ENCODE results near the gene CEP170B.
A peak's percentile ranks its signal among the peaks of the same experiment; 100 is the strongest.
"Not testable (repeated sequence)": the region's sequence is repeated elsewhere in the genome, so short reads cannot be mapped to it uniquely, and the experiment has no call there.

The CEP170B gene

DNA sequence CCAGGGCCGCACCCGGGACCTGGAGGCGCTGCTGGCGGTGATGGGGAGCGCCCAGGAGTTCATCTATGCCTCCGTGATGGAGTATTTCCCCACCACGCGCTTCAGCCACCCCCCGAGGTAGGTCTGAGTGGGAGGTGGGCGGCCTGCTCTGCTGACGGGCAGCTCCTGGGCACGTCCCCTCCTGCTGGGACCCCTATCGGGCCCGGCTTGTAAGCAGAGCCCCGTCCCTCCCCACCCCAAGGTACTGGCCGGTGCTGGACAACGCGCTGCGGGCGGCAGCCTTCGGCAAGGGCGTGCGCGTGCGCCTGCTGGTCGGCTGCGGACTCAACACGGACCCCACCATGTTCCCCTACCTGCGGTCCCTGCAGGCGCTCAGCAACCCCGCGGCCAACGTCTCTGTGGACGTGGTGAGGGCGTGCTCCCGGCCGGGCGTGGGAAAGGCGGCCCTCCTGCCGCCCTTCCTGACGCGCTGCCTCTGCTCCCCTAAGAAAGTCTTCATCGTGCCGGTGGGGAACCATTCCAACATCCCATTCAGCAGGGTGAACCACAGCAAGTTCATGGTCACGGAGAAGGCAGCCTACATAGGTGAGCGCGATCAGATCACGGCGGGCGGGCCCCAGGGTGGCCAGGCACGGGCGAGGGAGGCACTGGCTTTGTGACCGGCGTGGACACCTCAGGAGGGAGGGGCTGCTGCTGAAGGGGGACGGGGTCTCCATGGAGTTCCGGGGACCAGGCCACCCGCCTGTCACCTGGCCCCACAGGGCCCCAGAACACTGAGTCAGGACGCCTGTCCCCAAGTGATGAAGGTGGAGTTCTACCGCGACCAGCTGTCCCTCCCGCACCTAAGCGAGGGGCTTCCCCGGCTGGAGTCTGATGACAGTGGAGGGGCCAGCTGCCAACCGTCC, 67.0 kb downstream of the CEP170B start:
- DNase-seq (ENCODE audit: low read depth in 2 of 2), result no peak

DNA sequence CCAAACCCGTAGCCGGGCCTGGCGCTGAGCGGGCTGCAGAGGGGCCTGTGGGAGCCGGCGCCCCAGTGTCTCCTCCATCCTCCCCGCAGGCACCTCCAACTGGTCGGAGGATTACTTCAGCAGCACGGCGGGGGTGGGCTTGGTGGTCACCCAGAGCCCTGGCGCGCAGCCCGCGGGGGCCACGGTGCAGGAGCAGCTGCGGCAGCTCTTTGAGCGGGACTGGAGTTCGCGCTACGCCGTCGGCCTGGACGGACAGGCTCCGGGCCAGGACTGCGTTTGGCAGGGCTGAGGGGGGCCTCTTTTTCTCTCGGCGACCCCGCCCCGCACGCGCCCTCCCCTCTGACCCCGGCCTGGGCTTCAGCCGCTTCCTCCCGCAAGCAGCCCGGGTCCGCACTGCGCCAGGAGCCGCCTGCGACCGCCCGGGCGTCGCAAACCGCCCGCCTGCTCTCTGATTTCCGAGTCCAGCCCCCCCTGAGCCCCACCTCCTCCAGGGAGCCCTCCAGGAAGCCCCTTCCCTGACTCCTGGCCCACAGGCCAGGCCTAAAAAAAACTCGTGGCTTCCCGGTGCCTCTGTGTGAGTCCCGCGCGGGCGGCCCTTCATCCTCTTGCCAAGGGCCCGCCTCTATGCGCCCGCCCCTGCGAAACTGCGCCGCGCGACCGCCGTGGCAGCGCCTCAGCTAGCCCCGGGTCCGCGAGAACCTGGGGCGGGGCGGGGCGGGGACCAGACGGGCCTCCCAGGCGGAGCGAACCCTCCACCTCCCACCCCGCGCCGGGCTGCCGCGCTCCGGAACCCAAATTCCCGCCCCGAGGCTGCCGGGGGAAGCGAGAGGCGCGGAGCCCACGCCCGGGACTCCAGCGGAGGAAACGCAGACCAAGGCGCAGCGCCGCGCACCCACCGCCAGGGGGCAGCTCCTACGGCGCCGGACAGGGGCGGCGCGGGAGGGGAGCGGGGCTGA, 67.9 kb downstream of the CEP170B start:
- peak; percentile 52 to 77 for DNase-seq (ENCODE audit: low read depth in 2 of 2)

- no peak for DNase-seq (ENCODE audit: low read depth in 2 of 2)
Measured at GRCh38 chr14:104933746-104934733, 69.0 kb downstream of the CEP170B start.

DNA sequence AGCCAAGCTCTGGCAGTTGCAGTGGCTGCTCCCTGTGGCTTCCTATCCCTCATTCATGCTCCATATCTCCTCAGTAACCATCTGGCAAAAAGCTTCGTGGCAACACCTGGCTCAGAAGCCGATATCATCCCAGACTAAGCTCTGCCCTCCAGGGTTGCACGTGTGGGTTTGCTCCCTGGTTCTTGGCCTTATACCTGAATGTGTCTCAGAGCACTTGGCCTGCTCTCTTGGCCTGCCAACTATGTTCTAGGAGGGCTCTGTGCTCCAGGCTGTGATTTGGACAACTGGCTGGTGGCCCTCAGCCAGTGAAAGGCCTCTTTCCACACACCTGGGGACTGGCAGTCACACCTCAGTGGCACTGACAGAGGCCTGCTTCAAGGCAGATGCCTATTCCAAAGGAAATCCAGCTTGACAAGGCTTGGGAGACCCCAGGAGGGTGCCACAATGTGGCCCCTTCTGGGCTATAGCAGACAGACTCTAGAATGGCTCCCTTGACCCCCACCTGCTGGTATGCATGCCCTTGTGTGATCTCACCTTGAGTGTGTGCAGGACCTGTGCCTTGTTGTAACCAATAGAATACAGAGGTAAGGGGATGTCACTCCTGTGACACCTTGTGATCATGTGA, 70.1 kb downstream of the CEP170B start:
- no peak for DNase-seq (ENCODE audit: low read depth in 2 of 2)

DNA sequence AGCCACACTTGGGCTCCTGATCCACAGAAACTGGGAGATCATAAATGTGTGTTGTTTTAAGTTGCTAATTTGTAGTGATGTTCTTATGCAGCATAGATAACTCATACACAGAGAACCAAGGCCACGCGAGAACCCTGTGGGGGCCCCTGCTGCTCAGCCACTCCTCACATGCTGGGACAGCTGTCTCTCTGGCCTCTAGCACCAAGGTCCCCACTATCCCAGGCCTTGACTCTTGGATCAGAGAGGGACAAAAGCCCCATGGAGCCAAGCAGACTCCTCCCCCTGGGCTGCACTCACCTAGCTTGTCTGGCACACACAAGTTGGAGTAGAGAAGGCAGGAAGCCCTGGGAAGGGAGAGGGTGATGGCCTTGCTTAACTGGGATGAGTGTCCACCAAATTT, 70.9 kb downstream of the CEP170B start:
- no peak for DNase-seq (ENCODE audit: low read depth in 2 of 2)

GRCh38 chr14:104936361-104937155, 71.5 kb downstream of the CEP170B start:
- DNase-seq (ENCODE audit: low read depth in 2 of 2), result no peak

DNA sequence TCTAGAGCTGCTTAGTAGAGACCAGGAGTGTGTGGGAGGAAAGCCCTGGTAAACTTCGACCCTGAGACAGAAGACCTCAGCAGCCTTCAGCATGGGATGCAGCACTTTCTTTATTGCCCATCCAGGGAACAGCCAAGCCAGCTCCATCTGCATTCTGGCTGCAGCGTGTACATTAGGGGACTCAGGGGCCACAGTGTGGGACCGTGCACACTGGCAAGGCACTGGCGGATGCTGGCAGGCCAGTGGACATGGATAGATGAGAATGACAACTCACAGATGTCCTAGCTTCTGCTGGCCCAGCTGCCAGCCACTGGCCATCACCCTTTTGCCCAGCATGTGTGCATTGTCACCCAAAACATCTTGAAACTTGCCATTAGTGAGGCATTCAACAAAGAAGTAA, 72.1 kb downstream of the CEP170B start:
- DNase-seq (ENCODE audit: low read depth in 2 of 2), result no peak

- no peak for DNase-seq (ENCODE audit: low read depth in 2 of 2)
Measured at GRCh38 chr14:104937694-104938365, 72.8 kb downstream of the CEP170B start.

GRCh38 chr14:104938436-104938835, 73.4 kb downstream of the CEP170B start:
- DNase-seq (ENCODE audit: low read depth in 2 of 2), result no peak

DNA sequence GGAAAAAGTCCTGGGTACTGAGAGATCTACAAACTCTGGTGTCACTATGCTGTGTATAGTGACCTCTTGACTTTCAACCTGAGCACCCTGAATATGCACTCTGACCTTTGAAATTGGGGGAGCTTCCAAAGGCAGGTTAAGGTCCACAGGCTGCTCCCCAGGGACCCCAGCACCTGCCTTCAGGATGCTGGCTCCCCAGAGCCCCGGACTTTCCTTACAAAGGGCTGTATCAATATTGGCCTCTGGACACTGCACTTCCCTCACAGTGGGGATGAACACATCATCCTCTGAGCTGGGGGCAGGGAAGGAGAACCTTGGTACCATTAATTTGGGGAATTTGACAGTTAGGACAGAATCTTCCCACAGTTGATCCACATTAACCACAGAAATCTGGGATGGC, 73.9 kb downstream of the CEP170B start:
- DNase-seq (ENCODE audit: low read depth in 2 of 2), result no peak

- DNase-seq (ENCODE audit: low read depth in 2 of 2), result no peak
Measured at GRCh38 chr14:104939666-104940410, 74.8 kb downstream of the CEP170B start.

DNA sequence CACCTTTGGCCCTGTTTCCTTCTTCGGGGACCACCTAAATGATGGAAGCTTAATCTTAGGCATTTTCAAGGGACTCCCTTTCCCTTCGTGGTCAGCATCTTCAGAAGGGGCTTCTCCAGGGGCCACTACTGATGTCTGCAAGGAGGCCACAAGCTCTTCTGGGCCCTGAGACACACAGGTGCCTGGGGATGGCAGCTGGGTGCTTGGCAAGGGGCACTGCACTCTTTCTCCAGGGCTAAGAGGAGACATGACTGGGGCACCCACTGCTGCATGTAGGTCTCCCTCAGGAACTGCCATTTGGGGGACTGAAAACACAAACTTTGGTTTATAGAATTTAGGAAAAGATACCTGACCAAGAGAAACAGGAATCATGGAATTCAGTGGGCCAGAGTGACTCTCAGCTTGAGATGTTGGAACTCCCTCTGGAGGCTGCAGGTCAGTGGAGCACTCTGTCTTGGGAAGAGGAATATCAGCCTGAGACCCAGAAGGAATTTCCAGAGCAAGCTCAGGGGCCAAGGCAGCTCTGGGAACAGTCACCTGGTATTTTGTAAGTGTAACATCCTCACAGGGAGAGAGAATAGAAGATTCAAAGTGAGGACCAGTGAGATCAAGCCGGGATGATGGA, 75.6 kb downstream of the CEP170B start:
- no peak for DNase-seq (ENCODE audit: low read depth in 2 of 2)

DNA sequence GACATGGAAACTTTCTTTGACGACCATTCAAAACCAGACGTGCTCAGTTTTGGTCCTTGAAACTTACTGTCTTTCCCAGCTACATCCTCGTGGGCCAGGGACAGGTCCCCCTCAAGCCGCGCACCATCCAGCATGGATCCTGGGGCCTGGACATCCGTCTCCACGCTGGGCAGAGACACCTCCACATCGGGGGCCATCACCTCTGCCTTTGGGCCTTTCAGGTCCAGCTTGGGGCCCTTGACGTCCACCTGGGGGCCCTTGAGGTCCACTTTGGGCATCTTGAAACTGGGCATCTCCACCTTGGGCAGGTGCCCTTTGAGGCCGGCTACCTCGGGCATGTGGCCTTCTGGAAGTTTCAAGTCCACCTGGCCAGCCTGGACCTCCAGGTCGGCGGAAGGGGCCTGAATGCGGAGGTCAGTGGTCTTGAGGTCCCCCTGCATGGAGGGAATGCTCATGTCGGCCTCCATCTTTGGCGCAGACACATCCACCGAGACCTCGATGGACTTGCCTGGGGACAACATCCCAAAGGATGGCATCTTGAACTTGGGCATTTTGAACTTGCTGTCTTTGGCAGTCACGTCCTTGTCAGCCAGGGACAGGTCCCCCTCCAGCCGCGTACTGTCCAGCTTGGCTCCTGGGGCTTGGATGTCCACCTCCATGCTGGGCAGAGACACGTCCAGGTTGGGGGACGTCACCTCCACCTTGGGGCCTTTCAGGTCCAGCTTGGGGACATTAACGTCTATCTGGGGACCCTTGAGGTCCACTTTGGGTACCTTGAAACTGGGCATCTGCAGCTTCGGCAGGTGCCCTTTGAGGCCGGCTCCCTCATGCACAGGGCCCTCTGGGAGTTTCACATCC, 76.7 kb downstream of the CEP170B start:
- no peak for DNase-seq (ENCODE audit: low read depth in 2 of 2)

DNA sequence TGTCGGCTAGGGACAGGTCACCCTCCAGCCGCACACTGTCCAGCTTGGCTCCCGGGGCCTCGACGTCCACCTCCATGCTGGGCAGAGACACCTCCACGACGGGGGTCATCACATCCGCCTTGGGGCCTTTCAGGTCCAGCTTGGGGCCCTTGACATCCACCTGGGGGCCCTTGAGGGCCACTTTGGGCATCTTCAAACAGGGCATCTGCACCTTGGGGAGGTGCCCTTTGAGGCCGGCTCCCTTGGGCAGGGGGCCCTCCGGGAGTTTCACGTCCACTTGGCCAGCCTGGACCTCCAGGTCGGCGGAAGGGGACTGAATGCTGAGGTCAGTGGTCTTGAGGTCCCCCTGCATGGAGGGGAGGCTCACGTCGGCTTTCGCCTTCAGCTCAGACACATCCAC, 77.5 kb downstream of the CEP170B start:
- no peak for DNase-seq (ENCODE audit: low read depth in 2 of 2)

- not testable (repeated sequence) for DNase-seq (ENCODE audit: low read depth in 2 of 2)
Measured at GRCh38 chr14:104943216-104944015, 78.3 kb downstream of the CEP170B start.

GRCh38 chr14:104944016-104944308, 78.9 kb downstream of the CEP170B start:
- DNase-seq (ENCODE audit: low read depth in 2 of 2), result not testable (repeated sequence)
